Left ventricle myocardium inferior (tissue), 1 donor: ENCODE results near the gene ANLN. TPM values are rescaled to one million over a fixed set of nuclear protein-coding genes. Genes with fewer than 3 reads are reported as not detected.
"Not testable (repeated sequence)": the region's sequence is repeated elsewhere in the genome, so short reads cannot be mapped to it uniquely, and the experiment has no call there.

Experiments used
- DNase-seq: peaks from one replicate; pipeline ENCODE4 v3.0.0-alpha.2; 2020
- H3K27ac ChIP-seq: fragments of 200-600 bp; replicated peaks from 2 replicates; pipeline ENCODE4 v1.8.0; 2021
- H3K27me3 ChIP-seq: fragments of 200-600 bp; 2 replicates; pipeline ENCODE4 v1.8.0; 2021; ENCODE audit warnings: low read depth
- H3K36me3 ChIP-seq: fragments of 200-600 bp; 2 replicates; pipeline ENCODE4 v1.8.0; 2021
- H3K4me1 ChIP-seq: fragments of 200-600 bp; 2 replicates; pipeline ENCODE4 v1.8.0; 2021
- H3K4me3 ChIP-seq: fragments of 200-600 bp; 2 replicates; pipeline ENCODE4 v1.8.0; 2021; ENCODE audit warnings: mild to moderate bottlenecking, moderate library complexity
- H3K9me3 ChIP-seq: fragments of 200-600 bp; replicated peaks from 2 replicates; pipeline ENCODE4 v1.8.0; 2021
- intact Hi-C: fragments of 100-400 bp; cut with micrococcal nuclease; formaldehyde crosslinking; loops from one replicate; pipeline ENCODE4 v1.11.0; 2022
- total RNA-seq: library from RNA; stranded (reverse); fragmentation: NEBNext Ultra II Directional; extraction: Animal tissue kit (Norgen Biotek cat#: 25700); gene quantifications from one replicate; pipeline ENCODE4 v1.2.1, GENCODE V29; 2021
- TF ChIP-seq, protein P1 (sequence below): fragments of 200-600 bp; IDR thresholded peaks from 2 replicates; pipeline ENCODE4 v1.8.0; 2021; ENCODE audit warnings: antibody characterized with exemption, mild to moderate bottlenecking, borderline replicate concordance
- donor health status: DM: no; HTN: yes; CAD: no; lungs with severe emphysema.

Gene ANLN
- total RNA-seq, 1 donor from 2014 or later = 2.1 TPM

GRCh38 chr7:36459236-36459960 is 69.7 kb downstream of the ANLN start:
- H3K4me1 ChIP-seq = no peaks in the 10 kb centered on the region
- no peaks in the 10 kb centered on the region for H3K36me3 ChIP-seq
- no peaks in the 10 kb centered on the region for H3K27me3 ChIP-seq
- no peak for DNase-seq
- H3K4me3 ChIP-seq = no peak overlapping the region
- intact Hi-C loops = no loop called here
- H3K27ac ChIP-seq = no peak overlapping the region
- TF ChIP-seq, protein P1, sequence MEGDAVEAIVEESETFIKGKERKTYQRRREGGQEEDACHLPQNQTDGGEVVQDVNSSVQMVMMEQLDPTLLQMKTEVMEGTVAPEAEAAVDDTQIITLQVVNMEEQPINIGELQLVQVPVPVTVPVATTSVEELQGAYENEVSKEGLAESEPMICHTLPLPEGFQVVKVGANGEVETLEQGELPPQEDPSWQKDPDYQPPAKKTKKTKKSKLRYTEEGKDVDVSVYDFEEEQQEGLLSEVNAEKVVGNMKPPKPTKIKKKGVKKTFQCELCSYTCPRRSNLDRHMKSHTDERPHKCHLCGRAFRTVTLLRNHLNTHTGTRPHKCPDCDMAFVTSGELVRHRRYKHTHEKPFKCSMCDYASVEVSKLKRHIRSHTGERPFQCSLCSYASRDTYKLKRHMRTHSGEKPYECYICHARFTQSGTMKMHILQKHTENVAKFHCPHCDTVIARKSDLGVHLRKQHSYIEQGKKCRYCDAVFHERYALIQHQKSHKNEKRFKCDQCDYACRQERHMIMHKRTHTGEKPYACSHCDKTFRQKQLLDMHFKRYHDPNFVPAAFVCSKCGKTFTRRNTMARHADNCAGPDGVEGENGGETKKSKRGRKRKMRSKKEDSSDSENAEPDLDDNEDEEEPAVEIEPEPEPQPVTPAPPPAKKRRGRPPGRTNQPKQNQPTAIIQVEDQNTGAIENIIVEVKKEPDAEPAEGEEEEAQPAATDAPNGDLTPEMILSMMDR = no peak
- no peaks in the 10 kb centered on the region for H3K9me3 ChIP-seq

GRCh38 chr7:36460811-36461429 is 71.3 kb downstream of the ANLN start:
- intact Hi-C loops = no loop called here
- DNase-seq = no peak
- Histone ChIP-seq H3K4me1 (no peaks in the 10 kb centered on the region), H3K27me3 (no peaks in the 10 kb centered on the region), H3K4me3 (no peak overlapping the region), H3K9me3 (peaks cover 7% of the 10 kb centered on the region), H3K36me3 (no peaks in the 10 kb centered on the region), H3K27ac (no peak overlapping the region)
- TF ChIP-seq, protein P1 = no peak

- Histone ChIP-seq H3K4me3 (no peak overlapping the region), H3K4me1 (no peaks in the 10 kb centered on the region), H3K27me3 (no peaks in the 10 kb centered on the region), H3K9me3 (peaks cover 9% of the 10 kb centered on the region), H3K27ac (no peak overlapping the region), H3K36me3 (no peaks in the 10 kb centered on the region)
- TF ChIP-seq, protein P1 = no peak
- DNase-seq = no peak
- intact Hi-C loops = no loop called here
These were observed 73.0 kb downstream of the ANLN start for GRCh38 chr7:36462551-36463137.

DNA sequence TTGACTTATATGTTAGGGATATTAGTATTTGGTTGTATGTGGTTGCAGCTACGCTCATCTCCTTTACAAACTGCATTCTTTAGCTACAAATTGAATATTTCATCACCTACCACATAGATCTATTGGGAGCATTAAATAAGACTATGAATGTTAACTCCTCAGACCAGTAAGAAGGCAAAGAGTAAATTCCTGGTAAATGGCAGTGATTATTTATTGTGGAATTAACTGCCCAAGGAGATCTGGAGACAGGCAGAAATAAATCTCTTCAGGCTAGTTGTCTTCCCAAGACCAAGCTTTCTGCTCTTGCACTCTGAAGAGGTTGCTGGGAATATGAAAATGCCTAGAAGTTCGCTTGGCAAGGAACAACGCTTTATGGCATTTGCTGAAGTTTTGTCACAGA is 74.6 kb downstream of the ANLN start:
- Histone ChIP-seq H3K9me3 (peaks cover 9% of the 10 kb centered on the region), H3K4me3 (no peak overlapping the region), H3K36me3 (no peaks in the 10 kb centered on the region), H3K27me3 (no peaks in the 10 kb centered on the region), H3K4me1 (no peaks in the 10 kb centered on the region), H3K27ac (no peak overlapping the region)
- TF ChIP-seq, protein P1 = no peak
- intact Hi-C loops = no loop called here
- DNase-seq = no peak

DNA sequence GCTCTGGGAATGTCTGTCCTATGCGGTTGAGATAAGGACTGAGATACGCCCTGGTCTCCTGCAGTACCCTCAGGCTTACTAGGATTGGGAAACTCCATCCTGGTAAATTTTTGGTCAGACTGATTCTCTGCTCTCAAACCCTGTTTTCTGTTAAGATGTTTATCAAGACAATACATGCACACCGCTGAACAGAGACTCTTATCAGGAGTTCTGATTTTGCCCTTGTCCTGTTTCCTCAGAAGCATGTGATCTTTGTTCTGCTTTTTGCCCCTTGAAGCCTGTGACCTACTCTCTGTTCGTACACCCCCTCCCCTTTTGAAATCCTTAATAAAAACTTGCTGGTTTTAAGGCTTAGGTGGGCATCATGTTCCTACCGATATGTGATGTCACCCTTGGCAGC is 76.3 kb downstream of the ANLN start:
- H3K9me3 ChIP-seq, H3K4me3 ChIP-seq, intact Hi-C loops, H3K36me3 ChIP-seq, H3K4me1 ChIP-seq, H3K27ac ChIP-seq, DNase-seq, H3K27me3 ChIP-seq: not testable (repeated sequence)
